K562 (cell line): ENCODE measurements around the gene LRRK1. TPM values are rescaled to one million over a fixed set of nuclear protein-coding genes. Genes with fewer than 3 reads are reported as not detected.

ENCODE experiments used
- ATAC-seq: fragments of 200-7000 bp; cut with Tn5 transposase; 3 replicates; pipeline ENCODE4 v1.9.1; 2020; ENCODE audit warnings: moderate library complexity
- Bru-seq: library from RNA; stranded (reverse); fragments of 400-500 nt; gene quantifications from one replicate; lab custom pipeline; 2021; lab: Mats Ljungman, UMichigan
- BruChase-seq, 2 experiments: library from RNA; stranded (reverse); fragments of 400-500 nt; gene quantifications; one replicate each; lab custom pipeline; 2021; lab: Mats Ljungman, UMichigan
- BruUV-seq: library from RNA; stranded (reverse); fragments of 400-500 nt; replicated peaks from 2 replicates; lab custom pipeline; 2021; lab: Mats Ljungman, UMichigan
- CTCF ChIA-PET: fragments of 300-600 bp; formaldehyde crosslinking; extraction: SDS; loops from one replicate; lab custom pipeline; 2021; ENCODE audit warnings: low intra/inter-chr PET ratio; lab: Yijun Ruan, JAX
- POLR2A ChIA-PET: fragments of 300-600, 350-650 bp; sonication (Branson Sonifier 250); formaldehyde crosslinking; extraction: SDS; loops from one replicate; lab custom pipeline; 2021; ENCODE audit warnings: antibody characterized with exemption, inconsistent platforms; lab: Yijun Ruan, JAX
- DNase-seq, 4 experiments: peaks; one replicate each; pipeline versions ENCODE4 v3.0.0 to v3.0.0-alpha.2; 2011 to 2018; ENCODE audit warnings: low spot score in 3 of 4, mixed read lengths in 3 of 4; ENCODE audit errors: extremely low read depth in 1 of 4
- FAIRE-seq: peaks from 2 replicates; lab custom pipeline; 2011; peaks lifted over from hg19 to GRCh38; lab: Jason Lieb, UNC
- H2AFZ ChIP-seq: 2 replicates; pipeline ENCODE4 v1.6.0; 2011; ENCODE audit warnings: low read depth, low read length, control low read depth, inconsistent platforms
- H3K27ac ChIP-seq: fragments of 200-600 bp; 3 replicates; pipeline ENCODE4 v1.8.0; 2011; ENCODE audit warnings: low read depth, mild to moderate bottlenecking, control low read depth, inconsistent platforms, low read length, moderate library complexity, mixed read lengths; ENCODE audit errors: extremely low read depth
- H3K27me3 ChIP-seq, 2 experiments: fragments of 300-600 bp in 1 of 2; 2 replicates in 1 of 2; 3 replicates in 1 of 2; pipeline versions ENCODE4 v1.6.0 to v1.8.0; 2011; ENCODE audit warnings: inconsistent platforms in 2 of 2, low read length in 2 of 2, mild to moderate bottlenecking in 1 of 2, mixed read lengths in 1 of 2, moderate library complexity in 1 of 2; ENCODE audit not compliant: control insufficient read depth in 2 of 2, insufficient read depth in 2 of 2
- H3K36me3 ChIP-seq: fragments of 300-600 bp; 3 replicates; pipeline ENCODE4 v1.8.0; 2011; ENCODE audit warnings: mild to moderate bottlenecking, low read length, inconsistent platforms; ENCODE audit not compliant: control insufficient read depth, insufficient read depth
- H3K4me1 ChIP-seq, 2 experiments: fragments of 200-600 bp in 1 of 2; replicated peaks in 1 of 2; 2 replicates in 1 of 2; 3 replicates in 1 of 2; pipeline versions ENCODE4 v1.5.1 to v1.8.0; 2011; ENCODE audit warnings: inconsistent platforms in 2 of 2, low read length in 2 of 2, mild to moderate bottlenecking in 1 of 2, mixed read lengths in 1 of 2, moderate library complexity in 1 of 2; ENCODE audit not compliant: control insufficient read depth in 2 of 2, insufficient read depth in 2 of 2
- H3K4me2 ChIP-seq: 2 replicates; pipeline ENCODE4 v1.6.1; 2011; ENCODE audit warnings: low read length, control low read depth, inconsistent platforms, mixed read lengths; ENCODE audit not compliant: insufficient read depth
- H3K4me3 ChIP-seq: fragments of 200-600 bp; sonication (generic), shearing (Covaris generic); 2 replicates; pipeline ENCODE4 v1.5.1; 2016; ENCODE audit warnings: control low read depth, inconsistent platforms
- H3K79me2 ChIP-seq: fragments of 200-600 bp; 3 replicates; pipeline ENCODE4 v1.8.0; 2011; ENCODE audit warnings: low read length, inconsistent platforms; ENCODE audit not compliant: control insufficient read depth, insufficient read depth
- H3K9ac ChIP-seq, 2 experiments: 2 replicates each; pipeline versions ENCODE4 v1.6.0 to v1.6.1; 2011; ENCODE audit warnings: low read depth in 2 of 2, low read length in 2 of 2, control low read depth in 1 of 2, inconsistent platforms in 1 of 2, mild to moderate bottlenecking in 1 of 2, mixed read lengths in 1 of 2; ENCODE audit not compliant: insufficient read depth in 1 of 2
- H3K9me1 ChIP-seq: one replicate; pipeline ENCODE4 v1.6.0; 2011; ENCODE audit warnings: inconsistent platforms, mild to moderate bottlenecking, low read length, moderate library complexity; ENCODE audit not compliant: control insufficient read depth, insufficient read depth
- H3K9me3 ChIP-seq: replicated peaks from 2 replicates; pipeline ENCODE4 v1.5.1; 2011; ENCODE audit warnings: low read depth, low read length, inconsistent platforms; ENCODE audit not compliant: control insufficient read depth, insufficient read depth
- H4K20me1 ChIP-seq: replicated peaks from 2 replicates; pipeline ENCODE4 v1.6.1; 2011; ENCODE audit warnings: low read length, inconsistent platforms, mixed read lengths; ENCODE audit not compliant: control insufficient read depth, insufficient read depth
- E2F6 ChIP-seq, 2 experiments: IDR thresholded peaks; 2 replicates each; pipeline ENCODE4 v1.6.1; 2011; ENCODE audit warnings: borderline replicate concordance in 1 of 2, control low read depth in 1 of 2, low read depth in 1 of 2, low read length in 1 of 2, mild to moderate bottlenecking in 1 of 2, mixed read lengths in 1 of 2, moderate library complexity in 1 of 2; ENCODE audit not compliant: insufficient read depth in 1 of 2, insufficient read length in 1 of 2, poor library complexity in 1 of 2, severe bottlenecking in 1 of 2; ENCODE audit errors: extremely low read depth in 1 of 2
- GABPB2 ChIP-seq: fragments of 250-450 bp; sonication (Bioruptor Pico); conservative IDR thresholded peaks from 2 replicates; pipeline ENCODE4 v1.5.1; 2021; ENCODE audit warnings: mild to moderate bottlenecking
- NCOA1 ChIP-seq: fragments of 450-650 bp; IDR thresholded peaks from 2 replicates; pipeline ENCODE4 v1.6.1; 2016; ENCODE audit warnings: low read depth
- UBTF ChIP-seq, 2 experiments: IDR thresholded peaks; 2 replicates each; pipeline ENCODE4 v1.6.1; 2012; ENCODE audit warnings: improper control_type of control experiment in 2 of 2, low read depth in 2 of 2, low read length in 2 of 2, borderline replicate concordance in 1 of 2
- ZFX ChIP-seq: sonication (generic); formaldehyde crosslinking; IDR thresholded peaks from 2 replicates; pipeline ENCODE4 v1.8.0; 2022; ENCODE audit warnings: mild to moderate bottlenecking, missing genetic modification reagents, moderate library complexity
- WGBS: fragments of 100-300 bp; shearing (Covaris generic); methylation state at CpG from one replicate; pipeline ENCODE4 v1.1.6; 2016; ENCODE audit warnings: low coverage, mixed read lengths; ENCODE audit not compliant: insufficient coverage; ENCODE audit errors: missing lambda C conversion rate; 5-methylcytosine and 5-hydroxymethylcytosine counted together
- in situ Hi-C: fragments of 300-500 bp; cut with MboI; formaldehyde crosslinking; loops from 4 replicates; pipeline ENCODE4 v1.15.0; 2018; ENCODE audit warnings: inconsistent platforms, mixed read lengths
- intact Hi-C: fragments of 100-400 bp; cut with micrococcal nuclease; formaldehyde crosslinking; loops from 2 replicates; pipeline ENCODE4 v1.14.2; 2022
- long read RNA-seq, 3 experiments: library from polyadenylated mRNA in 2 of 3; library from RNA in 1 of 3; unstranded in 2 of 3; stranded (forward) in 1 of 3; transcript quantifications; one replicate each; pipeline ENCODE4 v2.0.0, GENCODE V29; 2019 to 2022
- polyA minus RNA-seq, 3 experiments: library from RNA; depleted of rRNA, polyadenylated mRNA; stranded (reverse); fragments of >200 nt; gene quantifications; 2 replicates each; pipeline ENCODE4 v1.2.3, GENCODE V29; 2011
- polyA plus RNA-seq, 8 experiments: library from polyadenylated mRNA; depleted of rRNA in 4 of 8; stranded (reverse) in 5 of 8; unstranded in 3 of 8; fragments of >200 nt; fragmentation: Nextera tagmentation in 2 of 8; fragmentation: Illumina TruSeq in 1 of 8; extraction: Ambion mirVana in 2 of 8; extraction: Trizol in 1 of 8; gene quantifications; 2 replicates each; pipeline versions ENCODE4 v1.2.1 to v1.2.3, GENCODE V29; 2011 to 2014; ENCODE audit warnings: inconsistent platforms in 1 of 8, missing spikeins in 1 of 8
- total RNA-seq, 7 experiments: library from RNA; depleted of rRNA in 6 of 7; stranded (reverse); fragments of >200 nt in 6 of 7; fragmentation: Illumina TruSeq in 2 of 7; extraction: Trizol in 2 of 7; gene quantifications; 2 replicates each; pipeline versions ENCODE4 v1.2.1 to v1.2.3, GENCODE V29; 2011 to 2021; ENCODE audit warnings: low replicate concordance in 1 of 7

Gene LRRK1, protein sequence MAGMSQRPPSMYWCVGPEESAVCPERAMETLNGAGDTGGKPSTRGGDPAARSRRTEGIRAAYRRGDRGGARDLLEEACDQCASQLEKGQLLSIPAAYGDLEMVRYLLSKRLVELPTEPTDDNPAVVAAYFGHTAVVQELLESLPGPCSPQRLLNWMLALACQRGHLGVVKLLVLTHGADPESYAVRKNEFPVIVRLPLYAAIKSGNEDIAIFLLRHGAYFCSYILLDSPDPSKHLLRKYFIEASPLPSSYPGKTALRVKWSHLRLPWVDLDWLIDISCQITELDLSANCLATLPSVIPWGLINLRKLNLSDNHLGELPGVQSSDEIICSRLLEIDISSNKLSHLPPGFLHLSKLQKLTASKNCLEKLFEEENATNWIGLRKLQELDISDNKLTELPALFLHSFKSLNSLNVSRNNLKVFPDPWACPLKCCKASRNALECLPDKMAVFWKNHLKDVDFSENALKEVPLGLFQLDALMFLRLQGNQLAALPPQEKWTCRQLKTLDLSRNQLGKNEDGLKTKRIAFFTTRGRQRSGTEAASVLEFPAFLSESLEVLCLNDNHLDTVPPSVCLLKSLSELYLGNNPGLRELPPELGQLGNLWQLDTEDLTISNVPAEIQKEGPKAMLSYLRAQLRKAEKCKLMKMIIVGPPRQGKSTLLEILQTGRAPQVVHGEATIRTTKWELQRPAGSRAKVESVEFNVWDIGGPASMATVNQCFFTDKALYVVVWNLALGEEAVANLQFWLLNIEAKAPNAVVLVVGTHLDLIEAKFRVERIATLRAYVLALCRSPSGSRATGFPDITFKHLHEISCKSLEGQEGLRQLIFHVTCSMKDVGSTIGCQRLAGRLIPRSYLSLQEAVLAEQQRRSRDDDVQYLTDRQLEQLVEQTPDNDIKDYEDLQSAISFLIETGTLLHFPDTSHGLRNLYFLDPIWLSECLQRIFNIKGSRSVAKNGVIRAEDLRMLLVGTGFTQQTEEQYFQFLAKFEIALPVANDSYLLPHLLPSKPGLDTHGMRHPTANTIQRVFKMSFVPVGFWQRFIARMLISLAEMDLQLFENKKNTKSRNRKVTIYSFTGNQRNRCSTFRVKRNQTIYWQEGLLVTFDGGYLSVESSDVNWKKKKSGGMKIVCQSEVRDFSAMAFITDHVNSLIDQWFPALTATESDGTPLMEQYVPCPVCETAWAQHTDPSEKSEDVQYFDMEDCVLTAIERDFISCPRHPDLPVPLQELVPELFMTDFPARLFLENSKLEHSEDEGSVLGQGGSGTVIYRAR (N-terminal part only)
- total RNA-seq (2011; cell fraction: chromatin; rRNA removed; ENCODE audit: low replicate concordance): 0.28 and 1.9 TPM in 2 replicates
- total RNA-seq (2011; cell fraction: nucleolus; rRNA removed): 1.2 and 1.4 TPM in 2 replicates
- total RNA-seq (2011; cell fraction: nucleoplasm; rRNA removed): 0.23 and 0.44 TPM in 2 replicates
- total RNA-seq (2014; rRNA removed) (0.16 and 1.5 TPM in 2 replicates), total RNA-seq (2014; rRNA removed; fragmentation: Illumina TruSeq; extraction: Trizol) (0.03 and 0.11 TPM in 2 replicates), total RNA-seq (2015; rRNA removed; fragmentation: Illumina TruSeq; extraction: Trizol) (0.04 and 0.11 TPM in 2 replicates), total RNA-seq (2021) (0.25 and 0.49 TPM in 2 replicates), polyA plus RNA-seq (2011; rRNA removed) (0.24 and 0.34 TPM in 2 replicates), polyA plus RNA-seq (2014; fragmentation: Illumina TruSeq; extraction: Trizol) (0.06 and 0.09 TPM in 2 replicates), polyA plus RNA-seq (2014; fragmentation: Nextera tagmentation; extraction: Ambion mirVana) (under 1 TPM; 0.01 to 0.03 TPM), polyA plus RNA-seq (2014; rRNA removed) (0.20 and 0.27 TPM in 2 replicates), polyA minus RNA-seq (2011; rRNA and poly(A)+ RNA removed) (0.07 and 0.27 TPM in 2 replicates), Bru-seq, nascent RNA (percentile 21 among the genes with signal in this experiment), BruChase-seq, experiment 1, labeled RNA remaining after a 2-hour chase (percentile 21 among the genes with signal in this experiment), BruChase-seq, experiment 2, labeled RNA remaining after a 6-hour chase (percentile 15 among the genes with signal in this experiment)
- polyA plus RNA-seq (2011; cell fraction: cytosol; rRNA removed): 0.40 and 0.55 TPM in 2 replicates
- 0.47 and 1.5 TPM in 2 replicates for polyA plus RNA-seq (2011; cell fraction: nucleus; rRNA removed)
- polyA plus RNA-seq (2012): 0.20 and 0.43 TPM in 2 replicates
- 0.82 TPM in 1 of 2 replicates, not detected in the other for polyA minus RNA-seq (2011; cell fraction: cytosol; rRNA and poly(A)+ RNA removed)
- polyA minus RNA-seq (2011; cell fraction: nucleus; rRNA and poly(A)+ RNA removed): 0.27 and 2.0 TPM in 2 replicates
- long read RNA-seq, experiment 1: 0 reads
- long read RNA-seq, experiment 2: 0 reads
- long read RNA-seq, experiment 3: 0 reads

GRCh38 chr15:100918690-100919480 is at the start of gene LRRK1:
LRRK1 (plus strand) TSS chr15:100919357; CDS start chr15:100924633, 5,276 bp downstream.
- CTCF ChIA-PET: interaction anchor here (0.5 to 2.5 kb wide), 3 partner anchors 89 to 296 kb away, joined by 3 to 25 read pairs (median 3); no protein-coding TSS in a partner anchor
- 0 out of 4 replicates have a peak, but pooled peaks of 1 of the 2 experiments have one; percentile 24 for TF ChIP-seq UBTF (IDR thresholded peaks at IDR 0.05; ENCODE audit: borderline replicate concordance in 1 of 2, low read depth in 2 of 2, low read length in 2 of 2)
- TF ChIP-seq E2F6 (IDR thresholded peaks at IDR 0.05; ENCODE audit: borderline replicate concordance in 1 of 2, extremely low read depth in 1 of 2, insufficient read depth in 1 of 2, insufficient read length in 1 of 2, low read depth in 1 of 2, low read length in 1 of 2, poor library complexity in 1 of 2, severe bottlenecking in 1 of 2): peak in 1 of 2 experiments; percentile 31
- TF ChIP-seq GABPB2 (CRISPR knock-in tag): no peak
- TF ChIP-seq ZFX (CRISPR knock-in tag): peak; percentile 44; the same call in 1 of the 2 replicates
- TF ChIP-seq NCOA1: no peak

More at GRCh38 chr15:100918690-100919480, at the start of gene LRRK1:
- WGBS: 5% methylated on average over 60 of the region's 87 CpGs
- H3K79me2 ChIP-seq: no peaks in the 10 kb centered on the region
- peak; percentile 64 for ATAC-seq
- H3K9ac ChIP-seq: peak within 1 kb of the TSS in 1 of 2 experiments; percentile 61; a peak in 1 of 4 replicates
- peaks cover 4% of the 10 kb centered on the region; the same call in 1 of the 2 replicates for H4K20me1 ChIP-seq
- BruUV-seq: no TSS peak
- H3K36me3 ChIP-seq: no peaks in the 10 kb centered on the region
- in situ Hi-C loops: loop anchor here (25.0 kb wide), 1 partner anchor 343 kb away; the partner anchor contains the start of gene CHSY1
- no peaks in the 10 kb centered on the region for H3K9me3 ChIP-seq
- H3K27ac ChIP-seq: no peak within 1 kb of the TSS
- DNase-seq: peak; percentile 28 to 65 (median 60)
- peaks cover 24 to 62% of the 10 kb centered on the region in 2 experiments for H3K27me3 ChIP-seq
- peak within 1 kb of the TSS; percentile 83 for H2AFZ ChIP-seq
- H3K4me2 ChIP-seq: peak within 1 kb of the TSS; percentile 67
- intact Hi-C loops: loop anchor here (1.0 to 5.0 kb wide), 2 partner anchors 88 to 338 kb away; no protein-coding TSS in a partner anchor
- peak within 1 kb of the TSS; percentile 39 for H3K4me3 ChIP-seq
- H3K9me1 ChIP-seq: no peaks in the 10 kb centered on the region
- peaks cover 0 to 20% of the 10 kb centered on the region in 2 experiments; a peak in 2 of 5 replicates for H3K4me1 ChIP-seq
- POLR2A ChIA-PET: interaction anchor here (0.8 kb wide), 1 partner anchor 333 kb away, joined by 3 read pairs; the partner anchor contains the start of gene CHSY1
- FAIRE-seq: no peak
